ENCODE measurements around the gene SEC16B.

Gene SEC16B

GRCh38 chr1:177977141-177977540 is 7.3 kb upstream of the SEC16B start:
- H3K4me3 ChIP-seq (ENCODE audit: low read depth, low read length): no peak overlapping the region
- TF ChIP-seq CTCF (IDR thresholded peaks at IDR 0.05; ENCODE audit: low read depth, low read length): no peak

GRCh38 chr1:177976596-177976995 is 6.7 kb upstream of the SEC16B start:
- no peak for TF ChIP-seq CTCF (IDR thresholded peaks at IDR 0.05; ENCODE audit: low read depth, low read length)
- no peak overlapping the region for H3K4me3 ChIP-seq (ENCODE audit: low read depth, low read length)

- TF ChIP-seq CTCF (IDR thresholded peaks at IDR 0.05; ENCODE audit: low read depth, low read length): no peak
- no peak overlapping the region for H3K4me3 ChIP-seq (ENCODE audit: low read depth, low read length)
These were observed 6.0 kb upstream of the SEC16B start for GRCh38 chr1:177975588-177976495.

GRCh38 chr1:177973585-177973984 is 3.7 kb upstream of the SEC16B start:
- no peak for TF ChIP-seq CTCF (IDR thresholded peaks at IDR 0.05; ENCODE audit: low read depth, low read length)
- no peak overlapping the region for H3K4me3 ChIP-seq (ENCODE audit: low read depth, low read length)

- no peak overlapping the region for H3K4me3 ChIP-seq (ENCODE audit: low read depth, low read length)
- TF ChIP-seq CTCF (IDR thresholded peaks at IDR 0.05; ENCODE audit: low read depth, low read length): no peak
These were observed 749 bp downstream of the SEC16B start for GRCh38 chr1:177969109-177969508.

GRCh38 chr1:177966199-177966598 is 3.7 kb downstream of the SEC16B start:
- no peak overlapping the region for H3K4me3 ChIP-seq (ENCODE audit: low read depth, low read length)
- no peak for TF ChIP-seq CTCF (IDR thresholded peaks at IDR 0.05; ENCODE audit: low read depth, low read length)

- no peak overlapping the region for H3K4me3 ChIP-seq (ENCODE audit: low read depth, low read length)
- TF ChIP-seq CTCF (IDR thresholded peaks at IDR 0.05; ENCODE audit: low read depth, low read length): no peak
These were observed 4.6 kb downstream of the SEC16B start for GRCh38 chr1:177965293-177965692.

Measured in WI38 (cell line).